Heart left ventricle (tissue), 16 donors: ENCODE results near the gene TMEM132D. TPM values are rescaled to one million over a fixed set of nuclear protein-coding genes. Genes with fewer than 3 reads are reported as not detected.

Experiments used
- ATAC-seq, 4 donors: fragments of 200-7000 bp; cut with Tn5 transposase; one replicate each; pipeline ENCODE4 v1.9.1; 2020 to 2022; ENCODE audit warnings: moderate library complexity in 4 of 4, mild to moderate bottlenecking in 3 of 4, moderate number of reproducible peaks in 1 of 4
- DNase-seq, 5 donors: peaks; one replicate each; pipeline ENCODE4 v3.0.0-alpha.2; 2020
- H3K27ac ChIP-seq, 12 donors: fragments of 200-600 bp; sonication (generic) in 4 of 12; one replicate each; pipeline versions ENCODE4 v1.5.0 to v1.8.0; 2016 to 2022; ENCODE audit warnings: mild to moderate bottlenecking in 2 of 12
- H3K27me3 ChIP-seq, 9 donors: fragments of 200-600 bp; sonication (generic) in 2 of 9; one replicate each; pipeline versions ENCODE4 v1.5.1 to v1.8.0; 2016 to 2022; ENCODE audit warnings: mild to moderate bottlenecking in 3 of 9
- H3K36me3 ChIP-seq, 9 donors: fragments of 200-600 bp; sonication (generic) in 2 of 9; one replicate each; pipeline versions ENCODE4 v1.5.0 to v1.8.0; 2018 to 2022; ENCODE audit warnings: mild to moderate bottlenecking in 2 of 9
- H3K4me1 ChIP-seq, 12 donors: fragments of 200-600 bp; sonication (generic) in 4 of 12; one replicate each; pipeline versions ENCODE4 v1.5.0 to v1.8.0; 2016 to 2022; ENCODE audit warnings: mild to moderate bottlenecking in 3 of 12
- H3K4me3 ChIP-seq, 12 donors: fragments of 200-600 bp; sonication (generic) in 4 of 12; one replicate each; pipeline versions ENCODE4 v1.5.0 to v1.8.0; 2017 to 2022; ENCODE audit warnings: mild to moderate bottlenecking in 9 of 12, moderate library complexity in 4 of 12
- H3K9me3 ChIP-seq, 12 donors: fragments of 200-600 bp; sonication (generic) in 4 of 12; one replicate each; pipeline versions ENCODE4 v1.5.0 to v1.8.0; 2016 to 2022; ENCODE audit warnings: mild to moderate bottlenecking in 1 of 12
- CTCF ChIP-seq, 12 donors: fragments of 200-600 bp; sonication (generic) in 4 of 12; IDR thresholded peaks; one replicate each; pipeline versions ENCODE4 v1.5.0 to v1.8.0; 2018 to 2022; ENCODE audit warnings: antibody characterized with exemption in 12 of 12, mild to moderate bottlenecking in 5 of 12
- POLR2A ChIP-seq, 2 donors: fragments of 450-650 bp; IDR thresholded peaks; one replicate each; pipeline ENCODE4 v1.6.1; 2017; ENCODE audit warnings: antibody characterized with exemption in 2 of 2, mild to moderate bottlenecking in 2 of 2, moderate library complexity in 2 of 2
- WGBS, 4 donors: extraction: QIAGEN DNeasy Blood & Tissue Kit in 2 of 4; methylation state at CpG; one replicate each; pipeline versions ENCODE4 v1.1.5 to v1.1.7; 2013 to 2018; 5-methylcytosine and 5-hydroxymethylcytosine counted together
- intact Hi-C, 10 donors: fragments of 100-400 bp; cut with DNase I; formaldehyde crosslinking; loops; one replicate each; pipeline versions ENCODE4 v1.11.1 to v1.14.2; 2022
- polyA plus RNA-seq, 2 donors: library from polyadenylated mRNA; stranded (reverse); fragments of 200-250 nt; gene quantifications; one replicate each; pipeline ENCODE4 v1.2.3, GENCODE V29; 2013
- total RNA-seq, 9 donors: library from RNA; depleted of rRNA in 2 of 9; stranded (reverse); fragments of >200 nt in 2 of 9; fragmentation: NEBNext Ultra II Directional in 3 of 9; extraction: Animal tissue kit (Norgen Biotek cat#: 25700) in 3 of 9; gene quantifications; one replicate each; pipeline versions ENCODE4 v1.1.0 to v1.2.4, GENCODE V29; 2016 to 2023
- donor health status: ischemic (EF 13 %, LVEDD 7.1; RV severe dilation, severe dysfunction).
- donor health status: healthy with polysubstance abuse.
- donor health status: DM: no; HTN: yes; CAD: no.
- donor health status: DM: no; HTN: no; CAD: no.
- donor health status: ischemic (EF 25% LVEDD 6.9; RV normal size, moderate dysfunction).
- donor health status: ischemic (EF 25% LVEDD 5.7; RV mildly dilated, moderate dysfunction).
- donor health status: healthy.
- donor health status: DM: yes; HTN: yes; CAD: no.
- donor health status: ischemic (EF 35%, LVEDD 5.7; RV mildly dilated, moderate dysfunction).
- donor health status: nonischemic (EF 11% LVEDD 7.7; RV severe dilation, severe dysfunction).
- donor health status: DM: yes; HTN: yes; CAD: no.
- donor health status: PGD.
- donor health status: ischemic (EF 29% LVEDD 5.4; RV normal size, mild dysfunction).
- donor health status: nonischemic (EF 23%, LVEDD 6.1; RV moderate dilation, normal function).

TMEM132D gene
- total and polyA plus RNA-seq, 11 donors = not detected

- DNase-seq = no peak
- H3K36me3 ChIP-seq = no peaks in the 10 kb centered on the region
- no peak overlapping the region for H3K27ac ChIP-seq
- H3K4me1 ChIP-seq = no peaks in the 10 kb centered on the region
- H3K9me3 ChIP-seq = peaks cover 0 to 8% (median 0%) of the 10 kb centered on the region in 12 donors
- ATAC-seq = no peak
- no peak overlapping the region for H3K4me3 ChIP-seq
- 67 to 90% (median 77%) methylated on average over 2 to 3 of the region's 3 CpGs for WGBS, 4 donors
- intact Hi-C loops = no loop called here
- peaks cover 0 to 3% (median 0%) of the 10 kb centered on the region in 9 donors for H3K27me3 ChIP-seq
- TF ChIP-seq CTCF (IDR thresholded peaks at IDR 0.05) (no peak), POLR2A (IDR thresholded peaks at IDR 0.05) (no peak)
These were observed 718.0 kb downstream of the TMEM132D start for GRCh38 chr12:129185855-129186254.

GRCh38 chr12:129184127-129184928 is 719.5 kb downstream of the TMEM132D start:
- no peak for TF ChIP-seq POLR2A (IDR thresholded peaks at IDR 0.05)
- no peak for TF ChIP-seq CTCF (IDR thresholded peaks at IDR 0.05)
- ATAC-seq (no peak), DNase-seq (no peak)
- Histone ChIP-seq H3K9me3 (peaks cover 0 to 8% (median 0%) of the 10 kb centered on the region in 12 donors), H3K4me3 (no peak overlapping the region), H3K4me1 (no peaks in the 10 kb centered on the region), H3K36me3 (no peaks in the 10 kb centered on the region), H3K27me3 (peaks cover 0 to 3% (median 0%) of the 10 kb centered on the region in 9 donors), H3K27ac (no peak overlapping the region)
- 43 to 53% (median 46%) methylated on average over 19 of the region's 19 CpGs for WGBS, 4 donors
- intact Hi-C loops = no loop called here

GRCh38 chr12:129179941-129180553 is 723.8 kb downstream of the TMEM132D start:
- Histone ChIP-seq H3K27me3 (peaks cover 0 to 3% (median 0%) of the 10 kb centered on the region in 9 donors), H3K27ac (no peak overlapping the region), H3K9me3 (peaks cover 0 to 7% (median 0%) of the 10 kb centered on the region in 12 donors), H3K36me3 (no peaks in the 10 kb centered on the region), H3K4me3 (no peak overlapping the region), H3K4me1 (no peaks in the 10 kb centered on the region)
- intact Hi-C loops = no loop called here
- DNase-seq (no peak), ATAC-seq (no peak)
- WGBS, 4 donors = 66 to 81% (median 74%) methylated on average over 7 of the region's 7 CpGs
- TF ChIP-seq POLR2A (IDR thresholded peaks at IDR 0.05) (no peak), CTCF (IDR thresholded peaks at IDR 0.05) (no peak)

- no peak for ATAC-seq
- intact Hi-C loops = no loop called here
- 55 to 68% (median 65%) methylated on average over 3 of the region's 3 CpGs for WGBS, 4 donors
- Histone ChIP-seq H3K9me3 (peaks cover 0 to 11% (median 0%) of the 10 kb centered on the region in 12 donors), H3K4me3 (no peak overlapping the region), H3K4me1 (no peaks in the 10 kb centered on the region), H3K36me3 (no peaks in the 10 kb centered on the region), H3K27me3 (peaks cover 0 to 2% (median 0%) of the 10 kb centered on the region in 9 donors), H3K27ac (no peak overlapping the region)
- no peak for DNase-seq
- TF ChIP-seq POLR2A (IDR thresholded peaks at IDR 0.05) = no peak
- TF ChIP-seq CTCF (IDR thresholded peaks at IDR 0.05) = no peak
These were observed 733.9 kb downstream of the TMEM132D start for GRCh38 chr12:129169928-129170327.
